Measurements from ENCODE around the gene HEXIM2. TPM values are rescaled to one million over a fixed set of nuclear protein-coding genes. Genes with fewer than 3 reads are reported as not detected.

The HEXIM2 gene
- total and polyA plus RNA-seq, 2 experiments from 2014 or later: 9.0 to 9.5 TPM

DNA sequence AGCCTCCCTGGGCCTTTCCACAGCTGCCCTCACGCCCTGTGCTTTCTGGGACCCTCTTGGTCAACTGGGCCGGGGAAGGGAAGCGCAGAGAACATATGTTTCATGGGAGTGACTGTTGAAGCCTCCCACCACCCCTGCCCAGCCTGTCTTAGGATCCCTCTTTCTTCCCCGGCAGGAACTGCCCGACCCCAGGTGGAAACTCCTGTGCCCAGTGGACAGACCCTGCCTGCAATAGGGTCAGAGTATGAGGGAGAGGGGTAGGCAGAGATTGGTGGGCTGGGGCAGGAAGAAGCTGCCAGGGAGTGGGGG, 10.5 kb downstream of the HEXIM2 start:
- Histone ChIP-seq H3K4me3 (peak overlapping the region; percentile 42; the same call in 1 of the 2 replicates), H3K79me2 (replicated peaks; ENCODE audit: insufficient read depth) (no peaks in the 10 kb centered on the region), H3K36me3 (ENCODE audit: insufficient read depth) (no peaks in the 10 kb centered on the region), H3F3A (replicated peaks; ENCODE audit: low read depth) (0 out of 2 replicates have a peak, but pooled peaks cover 8% of the 10 kb centered on the region), H3K27ac (ENCODE audit: low read depth) (peak overlapping the region; percentile 97), H3K27me3 (ENCODE audit: insufficient read depth) (no peaks in the 10 kb centered on the region), H2AFZ (peak overlapping the region; percentile 90; the same call in 1 of the 2 replicates), H3K4me2 (peak overlapping the region; percentile 77), H3K9me2 (ENCODE audit: insufficient read depth) (no peaks in the 10 kb centered on the region), H4K20me1 (replicated peaks; ENCODE audit: insufficient read depth) (no peaks in the 10 kb centered on the region), H3K4me1 (ENCODE audit: insufficient read depth) (peaks cover 31% of the 10 kb centered on the region)
- Mint-ChIP-seq H3K9me3 (no peaks in the 10 kb centered on the region), H3K27ac (peak overlapping the region; percentile 96), H3K27me3 (ENCODE audit: insufficient read depth, low read depth, poor library complexity) (peaks cover 17% of the 10 kb centered on the region), H3K4me1 (peaks cover 36% of the 10 kb centered on the region), H3K36me3 (ENCODE audit: low read depth) (peaks cover 22% of the 10 kb centered on the region), H3K4me3 (peak overlapping the region; percentile 53; the same call in 2 of the 3 replicates)
- TF ChIP-seq STAT1 (IDR thresholded peaks at IDR 0.05; ENCODE audit: unreplicated experiment) (no peak), NANOG (IDR thresholded peaks at IDR 0.05; ENCODE audit: borderline replicate concordance) (no peak), CTCF (conservative IDR thresholded peaks at IDR 0.05; ENCODE audit: low read depth in 2 of 2) (no peak), EZH2phosphoT487 (IDR thresholded peaks at IDR 0.05; ENCODE audit: unreplicated experiment) (no peak), CREB1 (CRISPR knock-in tag; IDR thresholded peaks at IDR 0.05; ENCODE audit: low read depth) (no peak), REST (IDR thresholded peaks at IDR 0.05; ENCODE audit: unreplicated experiment) (no peak), ZNF331 (CRISPR knock-in tag; IDR thresholded peaks at IDR 0.05; ENCODE audit: low read depth) (no peak), ZNF462 (CRISPR knock-in tag; IDR thresholded peaks at IDR 0.05) (no peak), POLR2AphosphoS5 (IDR thresholded peaks at IDR 0.05; ENCODE audit: low read depth) (no peak)
- DNase-seq (ENCODE audit: low spot score) (no peak), ATAC-seq (peak; percentile 9)

Data from GM23338 (cell line).